ENCODE measurements around the gene CDK4. TPM values are rescaled to one million over a fixed set of nuclear protein-coding genes. Genes with fewer than 3 reads are reported as not detected.
A peak's percentile ranks its signal among the peaks of the same experiment; 100 is the strongest.

Gene CDK4
- total RNA-seq, 1 experiment from 2014 or later = 156 TPM

DNA sequence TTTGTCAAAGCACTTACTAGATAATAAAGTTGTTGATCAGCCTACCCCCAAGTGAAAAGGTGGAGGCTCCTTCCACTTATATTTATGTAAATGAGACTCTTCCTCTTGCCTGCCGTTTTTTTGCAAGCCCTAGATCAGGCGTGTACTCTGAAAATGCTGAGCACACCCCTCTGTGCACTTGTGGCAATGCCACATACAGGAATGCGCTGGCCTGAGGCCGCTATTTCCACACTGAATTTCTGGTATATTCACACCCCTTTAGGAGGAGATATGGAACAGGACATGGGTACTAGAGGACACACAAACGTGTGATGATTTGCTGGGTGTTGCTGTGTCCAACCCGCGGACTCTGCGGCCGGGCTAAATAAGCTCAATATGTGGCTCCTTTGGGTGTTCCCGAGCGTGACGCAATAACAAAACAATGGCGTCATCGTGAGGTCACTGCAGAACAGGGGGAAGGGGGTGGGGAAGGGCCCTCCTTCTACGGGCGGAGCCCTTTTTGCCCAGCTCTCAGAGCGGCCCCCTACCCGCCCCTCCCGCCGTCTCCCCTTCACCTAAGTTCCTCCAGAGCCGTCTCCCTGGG, 7.8 kb downstream of the CDK4 start:
- H3F3A ChIP-seq (ENCODE audit: insufficient read depth, low read depth) = peaks cover 36% of the 10 kb centered on the region
- H3K27me3 ChIP-seq (ENCODE audit: insufficient read depth, low read depth) = no peaks in the 10 kb centered on the region
- H4K20me1 ChIP-seq (ENCODE audit: insufficient read depth) = no peaks in the 10 kb centered on the region
- peaks cover 6% of the 10 kb centered on the region for H3K79me2 ChIP-seq (ENCODE audit: low read depth)
- no peaks in the 10 kb centered on the region for H3K9me3 ChIP-seq (ENCODE audit: insufficient read depth, low read depth)
- H3K27ac ChIP-seq = peak overlapping the region; percentile 90
- DNase-seq = peak; percentile 65 to 72
- POLR2A ChIA-PET (ENCODE audit: unreplicated experiment) = interaction anchor here (0.5 to 0.7 kb wide), 7 partner anchors 18 to 1747 kb away, joined by 3 to 15 read pairs (median 8); partner anchors contain the start of gene SUOX
- intact Hi-C loops (cut with micrococcal nuclease; ENCODE audit: unreplicated experiment) = loop anchor here (2.0 kb wide), 1 partner anchor 17 kb away; no protein-coding TSS in a partner anchor
- peak overlapping the region; percentile 75 for H2AFZ ChIP-seq
- BruUV-seq (replicated peaks) = TSS peak; percentile 46
- CTCF ChIA-PET = interaction anchor here (0.5 to 0.8 kb wide), 2 partner anchors 18 to 308 kb away, joined by 4 to 10 read pairs; no protein-coding TSS in a partner anchor
- no peaks in the 10 kb centered on the region for H3K9me2 ChIP-seq (ENCODE audit: insufficient read depth)
- H3K4me2 ChIP-seq = peak overlapping the region; percentile 76
- H3K4me3 ChIP-seq = peak overlapping the region; percentile 75
- peaks cover 13% of the 10 kb centered on the region for H3K4me1 ChIP-seq (replicated peaks; ENCODE audit: insufficient read depth)
- peaks cover 9% of the 10 kb centered on the region; the same call in 1 of the 2 replicates for H3K36me3 ChIP-seq (ENCODE audit: low read depth)
- TF ChIP-seq, protein P1, sequence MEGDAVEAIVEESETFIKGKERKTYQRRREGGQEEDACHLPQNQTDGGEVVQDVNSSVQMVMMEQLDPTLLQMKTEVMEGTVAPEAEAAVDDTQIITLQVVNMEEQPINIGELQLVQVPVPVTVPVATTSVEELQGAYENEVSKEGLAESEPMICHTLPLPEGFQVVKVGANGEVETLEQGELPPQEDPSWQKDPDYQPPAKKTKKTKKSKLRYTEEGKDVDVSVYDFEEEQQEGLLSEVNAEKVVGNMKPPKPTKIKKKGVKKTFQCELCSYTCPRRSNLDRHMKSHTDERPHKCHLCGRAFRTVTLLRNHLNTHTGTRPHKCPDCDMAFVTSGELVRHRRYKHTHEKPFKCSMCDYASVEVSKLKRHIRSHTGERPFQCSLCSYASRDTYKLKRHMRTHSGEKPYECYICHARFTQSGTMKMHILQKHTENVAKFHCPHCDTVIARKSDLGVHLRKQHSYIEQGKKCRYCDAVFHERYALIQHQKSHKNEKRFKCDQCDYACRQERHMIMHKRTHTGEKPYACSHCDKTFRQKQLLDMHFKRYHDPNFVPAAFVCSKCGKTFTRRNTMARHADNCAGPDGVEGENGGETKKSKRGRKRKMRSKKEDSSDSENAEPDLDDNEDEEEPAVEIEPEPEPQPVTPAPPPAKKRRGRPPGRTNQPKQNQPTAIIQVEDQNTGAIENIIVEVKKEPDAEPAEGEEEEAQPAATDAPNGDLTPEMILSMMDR (conservative IDR thresholded peaks at IDR 0.05) = no peak
- no peak for TF ChIP-seq EZH2 (IDR thresholded peaks at IDR 0.05; ENCODE audit: low read depth)

DNA sequence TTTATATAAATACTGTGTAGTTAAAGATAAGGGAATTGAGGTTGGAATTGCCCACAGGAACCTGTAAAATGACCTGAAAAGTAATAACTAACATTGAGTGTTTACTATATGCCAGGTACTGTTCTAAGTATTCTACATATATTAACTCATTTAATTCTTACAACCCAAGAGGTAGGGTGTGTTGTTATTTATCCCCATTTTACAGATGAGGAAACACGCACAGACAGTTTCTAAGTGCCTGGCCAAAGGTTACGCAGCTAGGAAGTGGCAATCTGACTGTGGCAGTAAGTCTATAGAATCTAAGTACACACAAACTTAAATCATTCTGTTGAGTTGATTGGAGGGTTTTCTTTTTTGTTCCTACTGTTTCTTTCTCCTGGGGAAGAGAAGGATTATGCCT, 8.3 kb downstream of the CDK4 start:
- Histone ChIP-seq H2AFZ (peak overlapping the region; percentile 75), H3F3A (ENCODE audit: insufficient read depth, low read depth) (peaks cover 32% of the 10 kb centered on the region), H4K20me1 (ENCODE audit: insufficient read depth) (no peaks in the 10 kb centered on the region), H3K27me3 (ENCODE audit: insufficient read depth, low read depth) (no peaks in the 10 kb centered on the region), H3K27ac (peak overlapping the region; percentile 90; the same call in 1 of the 2 replicates), H3K9me3 (ENCODE audit: insufficient read depth, low read depth) (no peaks in the 10 kb centered on the region), H3K9me2 (ENCODE audit: insufficient read depth) (no peaks in the 10 kb centered on the region), H3K4me2 (peak overlapping the region; percentile 76), H3K79me2 (ENCODE audit: low read depth) (peaks cover 5% of the 10 kb centered on the region), H3K4me3 (peak overlapping the region; percentile 75), H3K36me3 (ENCODE audit: low read depth) (peaks cover 6% of the 10 kb centered on the region; the same call in 1 of the 2 replicates), H3K4me1 (replicated peaks; ENCODE audit: insufficient read depth) (peaks cover 13% of the 10 kb centered on the region)
- POLR2A ChIA-PET (ENCODE audit: unreplicated experiment) = interaction anchor here (0.6 kb wide), 1 partner anchor 206 kb away, joined by 8 read pairs; no protein-coding TSS in a partner anchor
- BruUV-seq (replicated peaks) = no TSS peak
- DNase-seq = no peak
- TF ChIP-seq, protein P1 (conservative IDR thresholded peaks at IDR 0.05) = no peak
- no peak for TF ChIP-seq EZH2 (IDR thresholded peaks at IDR 0.05; ENCODE audit: low read depth)
- CTCF ChIA-PET = interaction anchor here (0.8 kb wide), 1 partner anchor 17 kb away, joined by 4 read pairs; no protein-coding TSS in a partner anchor
- intact Hi-C loops (cut with micrococcal nuclease; ENCODE audit: unreplicated experiment) = loop anchor here (2.0 kb wide), 1 partner anchor 17 kb away; no protein-coding TSS in a partner anchor

DNA sequence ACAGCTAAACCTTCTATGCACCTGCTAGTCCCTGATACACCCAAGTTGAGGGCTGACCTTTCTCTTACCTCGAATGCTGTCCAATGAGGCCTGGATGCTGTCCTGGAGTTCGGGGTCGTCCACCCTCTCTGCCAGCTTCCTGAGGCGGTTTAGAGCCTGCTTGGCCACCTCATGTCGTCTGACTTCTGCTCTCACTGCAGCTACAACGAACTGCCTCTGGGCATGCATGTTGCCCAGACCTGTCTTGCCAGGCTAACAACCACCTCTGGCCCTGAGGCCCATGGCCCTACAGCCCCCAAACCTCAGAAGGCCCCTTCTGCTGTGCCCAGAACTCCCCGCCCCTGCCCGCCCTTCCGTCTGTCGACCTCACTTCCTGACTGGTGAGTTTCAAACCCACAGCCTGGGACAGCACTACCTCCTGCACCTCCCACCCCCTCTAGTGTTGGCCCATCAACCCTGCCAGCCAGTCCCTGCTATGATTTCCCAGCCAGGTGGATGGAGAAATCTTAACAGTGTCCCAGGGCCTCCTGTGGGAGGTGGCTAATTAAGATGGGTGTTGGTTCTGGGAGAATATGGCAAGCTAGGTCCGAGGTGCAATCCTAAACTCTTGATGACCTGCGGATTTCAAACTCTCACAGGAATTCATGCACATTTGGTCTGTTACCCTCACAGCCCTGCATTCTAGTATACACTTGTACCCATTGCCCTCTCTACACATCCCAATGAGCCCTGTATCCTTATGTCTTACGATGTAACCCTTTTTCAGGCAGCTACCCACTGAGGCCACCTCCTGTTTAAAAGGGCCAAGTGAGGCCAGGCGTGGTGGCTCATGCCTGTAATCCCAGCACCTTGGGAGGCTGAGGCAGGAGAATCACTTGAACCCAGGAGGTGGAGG, 10.0 kb downstream of the CDK4 start:
- DNase-seq = peak in 1 of 2 experiments; percentile 51
- Histone ChIP-seq H4K20me1 (ENCODE audit: insufficient read depth) (no peaks in the 10 kb centered on the region), H3K9me2 (ENCODE audit: insufficient read depth) (no peaks in the 10 kb centered on the region), H3K9me3 (ENCODE audit: insufficient read depth, low read depth) (no peaks in the 10 kb centered on the region), H3K27ac (no peak overlapping the region), H3K4me3 (no peak overlapping the region), H3K27me3 (ENCODE audit: insufficient read depth, low read depth) (0 out of 2 replicates have a peak, but pooled peaks cover 1% of the 10 kb centered on the region), H3K36me3 (ENCODE audit: low read depth) (peaks cover 2% of the 10 kb centered on the region; the same call in 1 of the 2 replicates), H3K4me1 (replicated peaks; ENCODE audit: insufficient read depth) (peaks cover 13% of the 10 kb centered on the region), H3K79me2 (ENCODE audit: low read depth) (peaks cover 5% of the 10 kb centered on the region), H2AFZ (no peak overlapping the region), H3F3A (ENCODE audit: insufficient read depth, low read depth) (peaks cover 18% of the 10 kb centered on the region), H3K4me2 (peak overlapping the region; percentile 30)
- TF ChIP-seq EZH2 (IDR thresholded peaks at IDR 0.05; ENCODE audit: low read depth) = no peak
- TF ChIP-seq, protein P1 (conservative IDR thresholded peaks at IDR 0.05) = peak; percentile 27; the same call in 1 of the 2 replicates
- ChIA-PET CTCF (no interaction called here), POLR2A (ENCODE audit: unreplicated experiment) (no interaction called here)
- intact Hi-C loops (cut with micrococcal nuclease; ENCODE audit: unreplicated experiment) = no loop called here
- BruUV-seq (replicated peaks) = no TSS peak

Measured in PC-9 (cell line).